H9 (cell line): ENCODE data around the gene CERKL. TPM values are rescaled to one million over a fixed set of nuclear protein-coding genes. Genes with fewer than 3 reads are reported as not detected.

Experiments
- DNase-seq: peaks from one replicate; pipeline ENCODE4 v3.0.0-alpha.2; 2017
- H2AFZ ChIP-seq: one replicate; pipeline ENCODE4 v1.6.1; 2013; ENCODE audit warnings: mild to moderate bottlenecking, low read length, control low read depth, moderate library complexity
- H2AK5ac ChIP-seq: 2 replicates; pipeline ENCODE4 v1.6.1; 2013; ENCODE audit warnings: low read length, control low read depth, mixed read lengths; ENCODE audit not compliant: insufficient read length
- H2BK120ac ChIP-seq: one replicate; pipeline ENCODE4 v1.6.1; 2013; ENCODE audit warnings: low read depth, mild to moderate bottlenecking, low read length, control low read depth, inconsistent platforms; ENCODE audit not compliant: poor library complexity, severe bottlenecking
- H2BK12ac ChIP-seq: 2 replicates; pipeline ENCODE4 v1.6.1; 2013; ENCODE audit warnings: low read length, control low read depth, mixed read lengths, low read depth; ENCODE audit not compliant: insufficient read length
- H2BK15ac ChIP-seq: 2 replicates; pipeline ENCODE4 v1.6.1; 2013; ENCODE audit warnings: low read depth, low read length, control low read depth
- H2BK20ac ChIP-seq: one replicate; pipeline ENCODE4 v1.6.1; 2013; ENCODE audit warnings: low read depth, mild to moderate bottlenecking, low read length, control low read depth, inconsistent platforms; ENCODE audit not compliant: poor library complexity, severe bottlenecking
- H2BK5ac ChIP-seq: 2 replicates; pipeline ENCODE4 v1.6.1; 2013; ENCODE audit warnings: low read length, control low read depth, mixed read lengths; ENCODE audit not compliant: insufficient read length
- H3K14ac ChIP-seq: 2 replicates; pipeline ENCODE4 v1.6.1; 2013; ENCODE audit warnings: low read length, control low read depth; ENCODE audit not compliant: insufficient read depth
- H3K18ac ChIP-seq: 2 replicates; pipeline ENCODE4 v1.6.1; 2013; ENCODE audit warnings: low read depth, mild to moderate bottlenecking, mixed read lengths, low read length, control low read depth; ENCODE audit not compliant: insufficient read length
- H3K23ac ChIP-seq: 2 replicates; pipeline ENCODE4 v1.6.1; 2013; ENCODE audit warnings: low read length, control low read depth, mixed read lengths, low read depth; ENCODE audit not compliant: insufficient read length
- H3K23me2 ChIP-seq: 2 replicates; pipeline ENCODE4 v1.6.1; 2013; ENCODE audit warnings: low read depth, mild to moderate bottlenecking, mixed read lengths, low read length, control low read depth; ENCODE audit not compliant: insufficient read length, poor library complexity, severe bottlenecking
- H3K27ac ChIP-seq: 2 replicates; pipeline ENCODE4 v1.5.1; 2013; ENCODE audit warnings: low read length, control low read depth, mixed read lengths, low read depth; ENCODE audit not compliant: insufficient read length
- H3K27me3 ChIP-seq: 2 replicates; pipeline ENCODE4 v1.6.1; 2013; ENCODE audit warnings: low read length, control low read depth, inconsistent platforms; ENCODE audit not compliant: insufficient read depth
- H3K4ac ChIP-seq: 2 replicates; pipeline ENCODE4 v1.6.1; 2013; ENCODE audit warnings: low read depth, mild to moderate bottlenecking, control low read depth, inconsistent platforms, low read length, moderate library complexity
- H3K4me1 ChIP-seq: 2 replicates; pipeline ENCODE4 v1.6.1; 2013; ENCODE audit warnings: low read length, control low read depth, inconsistent platforms; ENCODE audit not compliant: insufficient read depth
- H3K4me2 ChIP-seq: 2 replicates; pipeline ENCODE4 v1.6.1; 2013; ENCODE audit warnings: low read length, control low read depth, mixed read lengths; ENCODE audit not compliant: insufficient read length, insufficient read depth
- H3K56ac ChIP-seq: 2 replicates; pipeline ENCODE4 v1.6.1; 2013; ENCODE audit warnings: low read depth, mild to moderate bottlenecking, mixed read lengths, low read length, control low read depth; ENCODE audit not compliant: insufficient read length
- H3K79me1 ChIP-seq: 2 replicates; pipeline ENCODE4 v1.6.1; 2013; ENCODE audit warnings: low read depth, mild to moderate bottlenecking, moderate library complexity, low read length, control low read depth, inconsistent platforms; ENCODE audit not compliant: insufficient read depth, poor library complexity, severe bottlenecking
- H3K79me2 ChIP-seq: 2 replicates; pipeline ENCODE4 v1.6.1; 2013; ENCODE audit warnings: low read length, control low read depth, inconsistent platforms; ENCODE audit not compliant: insufficient read depth
- H3K9ac ChIP-seq: 2 replicates; pipeline ENCODE4 v1.6.1; 2013; ENCODE audit warnings: low read length, control low read depth, mixed read lengths; ENCODE audit not compliant: insufficient read length; ENCODE audit errors: extremely low read depth
- H3K9me3 ChIP-seq: one replicate; pipeline ENCODE4 v1.6.1; 2013; ENCODE audit warnings: low read depth, low read length, inconsistent platforms; ENCODE audit not compliant: control insufficient read depth
- H3T11ph ChIP-seq: one replicate; pipeline ENCODE4 v1.6.1; 2013; ENCODE audit warnings: mild to moderate bottlenecking, low read length, control low read depth, inconsistent platforms
- H4K20me1 ChIP-seq: one replicate; pipeline ENCODE4 v1.6.1; 2013; ENCODE audit not compliant: control insufficient read depth, insufficient read length, insufficient read depth
- H4K5ac ChIP-seq: 2 replicates; pipeline ENCODE4 v1.6.1; 2013; ENCODE audit warnings: low read depth, mild to moderate bottlenecking, mixed read lengths, low read length, control low read depth; ENCODE audit not compliant: insufficient read length
- H4K8ac ChIP-seq: replicated peaks from 2 replicates; pipeline ENCODE4 v1.6.1; 2013; ENCODE audit warnings: low read length, control low read depth, mixed read lengths, low read depth; ENCODE audit not compliant: insufficient read length
- H4K91ac ChIP-seq: 2 replicates; pipeline ENCODE4 v1.6.1; 2013; ENCODE audit warnings: low read depth, mild to moderate bottlenecking, moderate library complexity, mixed read lengths, low read length, control low read depth; ENCODE audit not compliant: insufficient read length
- H3K27ac Mint-ChIP-seq, 3 experiments: 2 replicates in 2 of 3; 3 replicates in 1 of 3; pipeline ENCODE4 v1.8.0; 2020 to 2021; ENCODE audit warnings: mixed read lengths in 3 of 3, mild to moderate bottlenecking in 1 of 3, moderate library complexity in 1 of 3
- H3K27me3 Mint-ChIP-seq: 2 replicates; pipeline ENCODE4 v1.8.0; 2021; ENCODE audit warnings: low read depth, mild to moderate bottlenecking, moderate library complexity, mixed read lengths
- H3K36me3 Mint-ChIP-seq, 3 experiments: 2 replicates in 2 of 3; 3 replicates in 1 of 3; pipeline ENCODE4 v1.8.0; 2020 to 2021; ENCODE audit warnings: low read depth in 3 of 3, mixed read lengths in 3 of 3; ENCODE audit not compliant: insufficient read depth in 1 of 3
- H3K4me1 Mint-ChIP-seq, 2 experiments: 2 replicates each; pipeline ENCODE4 v1.8.0; 2020; ENCODE audit warnings: mixed read lengths in 2 of 2
- H3K4me3 Mint-ChIP-seq, 2 experiments: 2 replicates in 1 of 2; 3 replicates in 1 of 2; pipeline ENCODE4 v1.8.0; 2020 to 2021; ENCODE audit warnings: mild to moderate bottlenecking in 2 of 2, mixed read lengths in 2 of 2, moderate library complexity in 1 of 2
- H3K9me3 Mint-ChIP-seq, 2 experiments: 2 replicates in 1 of 2; 3 replicates in 1 of 2; pipeline ENCODE4 v1.8.0; 2020; ENCODE audit warnings: mild to moderate bottlenecking in 2 of 2, mixed read lengths in 2 of 2, moderate library complexity in 1 of 2
- WGBS: extraction: QIAGEN DNeasy Blood & Tissue Kit; methylation state at CpG from one replicate; pipeline ENCODE4 v1.1.7; 2013; ENCODE audit warnings: missing lambda C conversion rate, low lambda C conversion rate, mixed read lengths; ENCODE audit not compliant: insufficient read length; ENCODE audit errors: extremely low coverage; 5-methylcytosine and 5-hydroxymethylcytosine counted together
- total RNA-seq: library from RNA; stranded (reverse); gene quantifications from 2 replicates; pipeline ENCODE4 v1.2.1, GENCODE V29; 2021
- TF ChIP-seq, protein P1 (sequence below): fragments of 200-600 bp; sonication (generic); conservative IDR thresholded peaks from 3 replicates; pipeline ENCODE4 v1.8.0; 2021; ENCODE audit warnings: antibody characterized with exemption, mild to moderate bottlenecking

CERKL gene
- total RNA-seq, 1 experiment from 2014 or later, result not detected

DNA sequence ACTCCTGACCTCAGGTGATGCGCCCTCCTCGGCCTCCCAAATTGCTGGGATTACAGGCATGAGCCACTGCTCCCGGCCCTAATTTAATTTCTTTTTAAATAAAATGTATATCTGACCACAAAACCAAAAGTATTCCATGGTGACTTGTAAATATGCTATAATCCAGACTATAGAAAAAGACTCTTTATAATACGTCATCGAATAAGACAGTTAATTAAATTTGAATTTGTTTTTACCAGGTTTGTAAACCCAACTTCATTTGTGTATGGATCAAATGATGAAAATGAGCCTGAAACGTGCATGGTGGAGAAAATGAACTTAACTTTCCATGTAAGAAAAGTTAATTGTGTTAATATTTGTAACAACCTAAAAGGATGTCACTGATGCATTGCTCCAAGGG is 129.8 kb downstream of the CERKL start:
- H3K4me1 Mint-ChIP-seq, result no peaks in the 10 kb centered on the region
- Histone ChIP-seq H3K79me1 (no peaks in the 10 kb centered on the region), H3K56ac (no peak overlapping the region), H3K18ac (no peak overlapping the region), H3K27ac (no peak overlapping the region), H2BK12ac (no peak overlapping the region), H3K9ac (no peak overlapping the region), H3K9me3 (no peaks in the 10 kb centered on the region), H3K27me3 (no peaks in the 10 kb centered on the region), H2AFZ (no peak overlapping the region), H4K8ac (no peak overlapping the region), H3K23me2 (no peaks in the 10 kb centered on the region), H3T11ph (no peak overlapping the region), H4K5ac (no peak overlapping the region), H2AK5ac (no peak overlapping the region), H2BK120ac (no peak overlapping the region), H4K20me1 (no peaks in the 10 kb centered on the region), H3K23ac (no peak overlapping the region), H3K79me2 (no peaks in the 10 kb centered on the region), H3K4me1 (no peaks in the 10 kb centered on the region), H3K4ac (no peak overlapping the region), H4K91ac (no peak overlapping the region), H2BK20ac (no peak overlapping the region), H2BK15ac (no peak overlapping the region), H3K4me2 (no peak overlapping the region), H2BK5ac (no peak overlapping the region), H3K14ac (no peak overlapping the region)
- DNase-seq, result no peak
- no CpG with 5 or more reads among the region's 6 CpGs for WGBS
- H3K9me3 Mint-ChIP-seq, result no peaks in the 10 kb centered on the region
- no peaks in the 10 kb centered on the region for H3K36me3 Mint-ChIP-seq
- H3K27me3 Mint-ChIP-seq, result no peaks in the 10 kb centered on the region
- H3K27ac Mint-ChIP-seq, result no peak overlapping the region
- no peak overlapping the region for H3K4me3 Mint-ChIP-seq
- TF ChIP-seq, protein P1, sequence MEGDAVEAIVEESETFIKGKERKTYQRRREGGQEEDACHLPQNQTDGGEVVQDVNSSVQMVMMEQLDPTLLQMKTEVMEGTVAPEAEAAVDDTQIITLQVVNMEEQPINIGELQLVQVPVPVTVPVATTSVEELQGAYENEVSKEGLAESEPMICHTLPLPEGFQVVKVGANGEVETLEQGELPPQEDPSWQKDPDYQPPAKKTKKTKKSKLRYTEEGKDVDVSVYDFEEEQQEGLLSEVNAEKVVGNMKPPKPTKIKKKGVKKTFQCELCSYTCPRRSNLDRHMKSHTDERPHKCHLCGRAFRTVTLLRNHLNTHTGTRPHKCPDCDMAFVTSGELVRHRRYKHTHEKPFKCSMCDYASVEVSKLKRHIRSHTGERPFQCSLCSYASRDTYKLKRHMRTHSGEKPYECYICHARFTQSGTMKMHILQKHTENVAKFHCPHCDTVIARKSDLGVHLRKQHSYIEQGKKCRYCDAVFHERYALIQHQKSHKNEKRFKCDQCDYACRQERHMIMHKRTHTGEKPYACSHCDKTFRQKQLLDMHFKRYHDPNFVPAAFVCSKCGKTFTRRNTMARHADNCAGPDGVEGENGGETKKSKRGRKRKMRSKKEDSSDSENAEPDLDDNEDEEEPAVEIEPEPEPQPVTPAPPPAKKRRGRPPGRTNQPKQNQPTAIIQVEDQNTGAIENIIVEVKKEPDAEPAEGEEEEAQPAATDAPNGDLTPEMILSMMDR, result no peak
